Sigmoid colon (tissue), 7 donors: Measurements from ENCODE around the gene SRSF5. TPM values are rescaled to one million over a fixed set of nuclear protein-coding genes. Genes with fewer than 3 reads are reported as not detected.

Experiments
- DNase-seq: peaks from one replicate; pipeline ENCODE4 v3.0.0-alpha.2; 2019
- H3K27ac ChIP-seq, 4 donors: fragments of 200-600 bp; sonication (generic); one replicate each; pipeline ENCODE4 v1.5.1; 2016 to 2019; ENCODE audit warnings: mild to moderate bottlenecking in 1 of 4
- H3K27me3 ChIP-seq, 3 donors: fragments of 200-600 bp; sonication (generic); one replicate each; pipeline ENCODE4 v1.5.1; 2019; ENCODE audit warnings: mild to moderate bottlenecking in 1 of 3
- H3K36me3 ChIP-seq, 4 donors: fragments of 200-600 bp; sonication (generic); one replicate each; pipeline ENCODE4 v1.5.1; 2016 to 2019
- H3K4me1 ChIP-seq, 4 donors: fragments of 200-600 bp; sonication (generic); one replicate each; pipeline ENCODE4 v1.5.1; 2017 to 2019
- H3K4me3 ChIP-seq, 4 donors: fragments of 200-600 bp; sonication (generic); one replicate each; pipeline ENCODE4 v1.5.1; 2017 to 2019; ENCODE audit warnings: mild to moderate bottlenecking in 2 of 4, moderate library complexity in 1 of 4
- H3K9me3 ChIP-seq, 4 donors: fragments of 200-600 bp in 3 of 4; sonication (generic) in 3 of 4; one replicate each; pipeline versions ENCODE4 v1.5.1 to v1.6.1; 2013 to 2019
- CTCF ChIP-seq, 4 experiments: fragments of 450-650 bp in 3 of 4; fragments of 200-600 bp in 1 of 4; IDR thresholded peaks; one replicate each; pipeline ENCODE4 v1.5.1; 2016 to 2019; ENCODE audit warnings: antibody characterized with exemption in 4 of 4, mild to moderate bottlenecking in 3 of 4, moderate library complexity in 2 of 4
- EP300 ChIP-seq, 4 donors: sonication (generic); formaldehyde crosslinking; IDR thresholded peaks; one replicate each; pipeline ENCODE4 v1.6.1; 2017; ENCODE audit warnings: antibody characterized with exemption in 4 of 4
- POLR2A ChIP-seq, 2 donors: fragments of 450-650 bp; IDR thresholded peaks; one replicate each; pipeline ENCODE4 v1.6.1; 2016; ENCODE audit warnings: antibody characterized with exemption in 2 of 2, mild to moderate bottlenecking in 2 of 2, moderate library complexity in 2 of 2
- POLR2AphosphoS5 ChIP-seq, 4 donors: sonication (generic); formaldehyde crosslinking; IDR thresholded peaks; one replicate each; pipeline ENCODE4 v1.6.1; 2017; ENCODE audit warnings: antibody characterized with exemption in 4 of 4
- WGBS, 2 donors: extraction: QIAGEN DNeasy Blood & Tissue Kit; methylation state at CpG; one replicate each; pipeline ENCODE4 v1.1.7; 2013; 5-methylcytosine and 5-hydroxymethylcytosine counted together
- intact Hi-C: fragments of 100-400 bp; cut with DNase I; formaldehyde crosslinking; loops from one replicate; pipeline ENCODE4 v1.15.1; 2023
- polyA plus RNA-seq, 3 donors: library from polyadenylated mRNA; stranded (reverse); fragments of 200-250 nt; gene quantifications; one replicate each; pipeline ENCODE4 v1.2.3, GENCODE V29; 2013
- total RNA-seq, 4 donors: library from RNA; depleted of rRNA; stranded (reverse); fragments of >200 nt; gene quantifications; one replicate each; pipeline ENCODE4 v1.1.0, GENCODE V29; 2016
- donor health status: healthy with polysubstance abuse.
- donor health status: Bipolar disorder and iron deficiency.
- donor health status: healthy.

Gene SRSF5
- total and polyA plus RNA-seq, 7 donors: 211 to 366 (median 288) TPM

GRCh38 chr14:69814397-69814796, 47.5 kb downstream of the SRSF5 start:
- H3K27me3 ChIP-seq: peaks cover 0 to 32% (median 0%) of the 10 kb centered on the region in 3 donors
- no peak for DNase-seq
- intact Hi-C loops: loop anchor here (10.0 kb wide), 1 partner anchor 900 kb away; no protein-coding TSS in a partner anchor

GRCh38 chr14:69815556-69815955, 48.6 kb downstream of the SRSF5 start:
- Histone ChIP-seq H3K9me3 (no peaks in the 10 kb centered on the region), H3K4me1 (peaks cover 0 to 4% (median 1%) of the 10 kb centered on the region in 4 donors), H3K27ac (no peak overlapping the region), H3K27me3 (peaks cover 0 to 32% (median 0%) of the 10 kb centered on the region in 3 donors), H3K36me3 (no peaks in the 10 kb centered on the region), H3K4me3 (no peak overlapping the region)
- TF ChIP-seq EP300 (IDR thresholded peaks at IDR 0.05) (no peak), CTCF (IDR thresholded peaks at IDR 0.05) (no peak), POLR2AphosphoS5 (IDR thresholded peaks at IDR 0.05) (no peak), POLR2A (IDR thresholded peaks at IDR 0.05) (no peak)
- DNase-seq: no peak
- intact Hi-C loops: loop anchor here (5.0 to 10.0 kb wide), 3 partner anchors 502 to 1002 kb away; no protein-coding TSS in a partner anchor
- 81 to 90% methylated on average over 5 of the region's 5 CpGs for WGBS, 2 donors

More at GRCh38 chr14:69814397-69814796, 47.5 kb downstream of the SRSF5 start:
- Histone ChIP-seq H3K4me3 (no peak overlapping the region), H3K4me1 (peaks cover 0 to 4% (median 1%) of the 10 kb centered on the region in 4 donors), H3K27ac (no peak overlapping the region), H3K36me3 (no peaks in the 10 kb centered on the region), H3K9me3 (no peaks in the 10 kb centered on the region)
- WGBS, 2 donors: 8 to 46% methylated on average over 3 of the region's 3 CpGs
- TF ChIP-seq POLR2A (IDR thresholded peaks at IDR 0.05): no peak
- TF ChIP-seq CTCF (IDR thresholded peaks at IDR 0.05): no peak
- no peak for TF ChIP-seq EP300 (IDR thresholded peaks at IDR 0.05)
- TF ChIP-seq POLR2AphosphoS5 (IDR thresholded peaks at IDR 0.05): no peak

- 87 to 89% methylated on average over 5 of the region's 5 CpGs for WGBS, 2 donors
Measured at GRCh38 chr14:69816216-69816615, 49.3 kb downstream of the SRSF5 start.

GRCh38 chr14:69818758-69819191, 51.8 kb downstream of the SRSF5 start:
- no peak for DNase-seq
- no peak overlapping the region for H3K27ac ChIP-seq

More at GRCh38 chr14:69816216-69816615, 49.3 kb downstream of the SRSF5 start:
- intact Hi-C loops: loop anchor here (5.0 to 10.0 kb wide), 3 partner anchors 501 to 1001 kb away; no protein-coding TSS in a partner anchor
- Histone ChIP-seq H3K4me1 (peaks cover 0 to 4% (median 1%) of the 10 kb centered on the region in 4 donors), H3K27ac (no peak overlapping the region), H3K36me3 (no peaks in the 10 kb centered on the region), H3K9me3 (no peaks in the 10 kb centered on the region), H3K27me3 (peaks cover 0 to 27% (median 0%) of the 10 kb centered on the region in 3 donors), H3K4me3 (no peak overlapping the region)
- TF ChIP-seq POLR2AphosphoS5 (IDR thresholded peaks at IDR 0.05) (no peak), POLR2A (IDR thresholded peaks at IDR 0.05) (no peak), CTCF (IDR thresholded peaks at IDR 0.05) (no peak), EP300 (IDR thresholded peaks at IDR 0.05) (no peak)
- no peak for DNase-seq

More at GRCh38 chr14:69818758-69819191, 51.8 kb downstream of the SRSF5 start:
- H3K36me3 ChIP-seq: no peaks in the 10 kb centered on the region
- intact Hi-C loops: loop anchor here (1.0 to 10.0 kb wide), 4 partner anchors 209 to 999 kb away; no protein-coding TSS in a partner anchor
- WGBS, 2 donors: 7 to 10% methylated on average over 11 of the region's 11 CpGs
- H3K27me3 ChIP-seq: peaks cover 0 to 22% (median 0%) of the 10 kb centered on the region in 3 donors
- H3K9me3 ChIP-seq: no peaks in the 10 kb centered on the region
- no peak for TF ChIP-seq POLR2A (IDR thresholded peaks at IDR 0.05)
- no peak for TF ChIP-seq POLR2AphosphoS5 (IDR thresholded peaks at IDR 0.05)
- TF ChIP-seq CTCF (IDR thresholded peaks at IDR 0.05): peak; percentile 75 to 89 (median 86)
- no peak for TF ChIP-seq EP300 (IDR thresholded peaks at IDR 0.05)
- H3K4me1 ChIP-seq: peaks cover 0 to 4% (median 1%) of the 10 kb centered on the region in 4 donors
- H3K4me3 ChIP-seq: no peak overlapping the region
